AML-193 (cell line): ENCODE results near the gene EXOSC2.
A peak's percentile ranks its signal among the peaks of the same experiment; 100 is the strongest.

Source experiments
- DNase-seq, 2 experiments: peaks; one replicate each; lab custom pipeline; 2025; lab: John Stamatoyannopoulos, UW

EXOSC2 gene

DNA sequence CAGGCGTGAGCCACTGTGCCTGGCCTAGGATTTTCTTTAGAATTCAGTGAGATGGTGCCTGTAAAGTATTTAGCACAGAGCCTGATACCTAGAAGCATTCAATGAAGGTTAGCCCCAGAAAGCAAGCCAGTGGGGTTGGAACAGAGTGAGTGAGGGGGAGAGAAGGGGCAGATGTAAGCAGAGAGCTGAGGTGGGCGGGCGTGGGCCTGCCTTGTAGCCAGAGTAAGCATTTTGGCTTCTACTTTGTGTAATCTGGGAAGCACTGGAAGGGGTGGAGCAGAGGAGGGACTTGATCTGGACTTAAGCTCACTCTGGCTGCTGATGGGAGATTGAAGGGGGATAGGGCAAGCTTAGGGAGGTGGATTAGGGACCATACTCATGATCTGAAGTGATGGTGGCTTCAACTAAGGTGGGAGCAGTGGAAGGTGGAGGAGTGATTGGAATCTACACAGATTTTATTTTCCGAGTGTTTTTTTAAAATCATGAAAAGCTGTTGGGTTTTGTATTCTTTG lies 2.6 kb downstream of the EXOSC2 start:
- no peak for DNase-seq

DNA sequence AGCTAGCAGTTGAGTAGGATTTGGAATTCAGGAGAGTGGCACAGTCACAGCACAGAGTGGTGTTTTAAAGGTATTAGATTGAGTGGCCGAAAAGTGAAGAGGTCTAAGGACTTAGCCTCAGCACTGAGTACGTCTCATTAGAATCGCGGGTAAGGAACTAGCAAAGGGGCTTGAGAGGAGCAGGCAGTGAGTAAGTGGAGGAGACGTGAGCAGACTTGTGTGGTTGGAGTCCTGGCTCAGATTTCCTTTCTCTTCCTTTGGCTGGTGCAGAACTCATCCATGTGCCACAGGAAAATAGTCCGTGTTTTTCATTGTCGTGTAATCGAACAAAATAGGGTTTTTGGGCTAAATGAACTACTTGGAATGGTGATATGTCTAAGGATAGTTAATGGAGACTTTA lies 3.4 kb downstream of the EXOSC2 start:
- no peak for DNase-seq

DNA sequence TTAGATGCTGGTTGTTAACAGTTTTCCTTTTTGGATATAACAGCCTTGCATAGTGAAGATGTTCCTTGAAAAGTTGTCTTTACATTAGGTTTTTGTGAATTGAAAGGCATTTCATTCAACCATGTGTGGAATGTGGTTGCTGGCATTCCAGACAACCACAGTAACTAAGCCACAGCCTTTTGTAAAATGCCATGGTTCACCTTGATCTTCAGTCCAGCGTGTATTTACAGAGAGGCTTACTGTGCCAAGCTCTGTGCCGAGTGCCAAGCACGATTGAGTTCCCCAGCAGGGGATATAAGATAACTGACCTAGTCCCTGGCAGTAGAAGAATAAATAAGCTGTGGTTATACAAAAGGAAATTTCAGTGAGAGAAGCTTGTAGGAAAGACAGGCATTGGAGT lies 4.9 kb downstream of the EXOSC2 start:
- no peak for DNase-seq

DNA sequence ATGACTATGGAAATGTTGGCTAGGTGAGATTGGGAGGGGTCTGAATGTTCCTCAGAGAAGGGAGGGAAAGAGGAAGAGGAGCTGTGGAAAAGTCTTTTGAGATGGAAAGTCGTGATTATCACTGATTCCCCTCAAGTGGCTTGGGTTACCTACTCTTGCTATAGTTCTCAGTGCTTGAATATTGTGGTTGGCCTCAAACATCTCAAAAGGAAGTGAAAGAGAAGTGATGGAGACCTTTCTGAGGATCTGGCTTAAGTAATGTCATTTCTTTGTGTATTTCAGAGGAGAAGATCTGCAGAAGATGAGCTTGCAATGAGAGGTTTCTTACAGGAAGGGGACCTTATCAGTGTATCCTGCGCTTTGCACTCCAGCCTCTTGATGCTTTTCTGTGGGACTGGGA lies 5.5 kb downstream of the EXOSC2 start:
- DNase-seq: no peak

DNA sequence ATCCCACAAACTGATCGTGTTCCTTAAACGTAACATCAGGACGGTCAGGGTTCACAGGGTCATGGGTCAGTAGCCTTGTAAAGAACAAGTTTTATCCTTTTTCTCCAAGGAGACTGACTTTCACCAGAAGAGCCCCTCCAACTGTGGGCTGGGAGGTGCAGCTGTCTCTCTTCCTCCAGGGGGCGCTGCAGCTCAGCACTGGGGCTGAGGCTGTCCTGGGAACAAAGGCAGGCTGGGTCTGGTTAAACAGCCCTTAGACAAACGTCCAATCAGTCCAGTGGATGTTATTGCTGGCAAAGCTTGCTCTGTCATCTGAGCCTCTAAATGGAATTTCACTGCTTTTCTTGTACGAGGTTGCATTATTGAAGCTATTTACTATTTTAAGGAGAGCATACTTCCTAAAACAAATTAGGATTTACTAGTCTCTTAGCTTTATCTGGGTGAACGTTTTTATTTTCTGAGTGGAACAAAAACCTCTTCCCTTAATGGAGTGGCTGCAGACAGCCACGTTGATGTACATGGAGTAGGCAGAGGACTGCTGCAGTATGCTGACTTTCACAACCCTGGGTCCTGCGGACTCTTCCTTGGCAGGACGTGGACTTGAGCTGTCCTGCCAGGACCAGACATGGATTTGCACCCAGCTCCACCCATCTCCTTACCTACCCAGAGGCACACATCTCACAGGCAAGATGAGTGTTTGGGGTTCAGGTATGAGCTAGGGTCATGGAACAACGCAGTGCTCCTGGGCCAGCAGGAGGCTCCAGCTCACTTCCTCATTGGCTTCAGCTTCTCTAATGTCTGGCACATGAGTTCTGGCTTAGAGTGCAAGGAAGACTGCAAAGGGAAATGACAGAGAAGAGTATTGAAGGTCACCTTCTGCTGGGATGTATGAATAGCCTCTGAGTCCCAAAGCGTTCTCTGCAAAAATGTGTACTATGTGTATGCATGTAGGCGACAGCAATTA lies 7.8 kb downstream of the EXOSC2 start:
- peak; percentile 45 to 47 for DNase-seq

DNA sequence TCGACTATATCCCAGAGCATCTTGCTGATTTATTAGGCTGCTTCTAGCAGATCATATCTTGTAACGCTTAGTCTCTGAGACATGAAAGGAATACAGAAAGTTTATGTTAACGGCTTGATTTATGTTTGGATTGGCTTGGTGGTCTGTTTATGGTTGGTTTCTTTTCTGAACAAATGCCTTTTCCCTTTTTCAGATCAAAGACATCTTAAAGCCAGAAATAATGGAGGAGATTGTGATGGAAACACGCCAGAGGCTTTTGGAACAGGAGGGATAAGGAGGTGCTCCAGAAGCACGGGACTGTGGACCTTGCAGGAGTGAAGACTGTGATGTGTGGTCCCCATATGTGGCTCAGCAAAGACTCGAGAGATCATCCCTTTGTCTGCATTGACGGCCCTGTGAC lies 9.9 kb downstream of the EXOSC2 start:
- DNase-seq: no peak

DNA sequence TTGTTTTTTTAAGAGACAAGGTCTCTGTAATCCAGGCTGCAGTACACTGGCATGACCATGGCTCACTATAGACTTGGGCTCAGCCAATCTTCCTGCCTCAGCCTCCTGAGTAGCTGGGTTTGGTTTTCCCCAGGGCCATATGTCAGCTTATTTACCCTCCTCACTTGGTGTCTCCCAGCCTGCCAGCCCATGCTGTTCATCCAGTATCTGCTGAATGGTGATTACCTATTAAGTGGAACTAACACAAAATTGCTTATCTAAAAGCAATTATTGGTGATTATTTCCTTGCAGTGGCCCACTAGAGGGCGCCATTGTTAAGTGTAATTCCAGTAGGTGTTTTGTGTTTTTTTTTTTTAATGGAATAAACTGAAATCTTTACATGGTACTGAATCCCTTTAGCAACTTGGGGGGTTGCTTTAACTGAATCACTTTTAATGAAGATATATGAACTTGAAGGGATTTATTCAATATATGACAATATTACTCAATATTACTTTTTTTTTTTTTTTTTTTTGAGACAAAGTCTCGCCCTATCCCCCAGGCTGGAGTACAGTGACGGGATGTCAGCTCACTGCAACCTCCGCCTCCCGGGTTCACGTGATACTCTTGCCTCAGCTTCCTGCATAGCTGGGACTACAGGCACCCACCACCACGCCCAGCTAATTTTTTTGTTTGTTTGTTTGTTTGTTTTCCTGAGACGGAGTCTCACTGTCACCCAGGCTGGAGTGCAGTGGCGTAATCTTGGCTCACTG lies 13.8 kb downstream of the EXOSC2 start:
- DNase-seq: peak; percentile 50 to 71

DNA sequence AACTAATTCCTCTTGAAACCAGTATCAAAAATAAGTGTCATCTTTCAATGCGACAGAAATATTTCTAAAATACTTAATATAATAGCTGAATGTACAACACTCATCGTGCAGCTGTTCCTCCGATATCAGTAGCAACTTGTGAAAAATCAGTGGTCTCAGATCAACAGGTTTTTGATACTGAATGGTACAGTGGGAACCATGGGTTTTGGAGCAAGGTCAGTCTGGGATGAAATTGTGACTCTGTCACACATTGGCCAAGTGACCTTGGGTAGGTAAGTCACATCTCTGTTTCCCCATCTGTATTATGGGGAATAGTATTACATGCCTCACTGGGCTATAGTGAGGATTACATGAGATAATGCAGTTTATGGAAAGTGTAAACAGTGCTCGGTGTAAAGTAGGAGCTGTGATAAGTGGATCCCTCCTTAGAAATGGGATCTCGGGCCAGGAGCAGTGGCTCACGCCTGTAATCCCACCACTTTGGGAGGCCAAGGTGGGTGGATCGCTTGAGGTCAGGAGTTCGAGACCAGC lies 17.3 kb downstream of the EXOSC2 start:
- no peak for DNase-seq

DNA sequence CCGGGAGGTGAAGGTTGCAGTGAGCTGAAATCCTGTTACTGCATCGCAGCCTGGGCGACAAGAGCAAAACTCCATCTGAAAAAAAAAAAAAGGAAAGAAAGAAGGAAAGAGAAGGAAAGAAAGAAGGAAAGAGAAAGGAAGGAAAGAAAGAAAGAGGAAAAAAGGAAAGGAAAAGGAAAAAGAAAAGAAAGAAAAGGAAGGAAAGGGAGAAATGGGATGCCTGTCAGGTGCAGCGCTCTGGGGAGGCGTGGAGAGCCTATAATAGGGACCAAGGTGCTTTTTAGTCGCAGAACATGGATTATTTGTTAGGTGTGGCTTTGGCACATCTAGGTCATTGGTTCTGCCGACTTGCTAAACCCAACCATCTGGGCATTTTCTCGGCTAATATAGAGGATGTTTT lies 17.9 kb downstream of the EXOSC2 start:
- no peak for DNase-seq

DNA sequence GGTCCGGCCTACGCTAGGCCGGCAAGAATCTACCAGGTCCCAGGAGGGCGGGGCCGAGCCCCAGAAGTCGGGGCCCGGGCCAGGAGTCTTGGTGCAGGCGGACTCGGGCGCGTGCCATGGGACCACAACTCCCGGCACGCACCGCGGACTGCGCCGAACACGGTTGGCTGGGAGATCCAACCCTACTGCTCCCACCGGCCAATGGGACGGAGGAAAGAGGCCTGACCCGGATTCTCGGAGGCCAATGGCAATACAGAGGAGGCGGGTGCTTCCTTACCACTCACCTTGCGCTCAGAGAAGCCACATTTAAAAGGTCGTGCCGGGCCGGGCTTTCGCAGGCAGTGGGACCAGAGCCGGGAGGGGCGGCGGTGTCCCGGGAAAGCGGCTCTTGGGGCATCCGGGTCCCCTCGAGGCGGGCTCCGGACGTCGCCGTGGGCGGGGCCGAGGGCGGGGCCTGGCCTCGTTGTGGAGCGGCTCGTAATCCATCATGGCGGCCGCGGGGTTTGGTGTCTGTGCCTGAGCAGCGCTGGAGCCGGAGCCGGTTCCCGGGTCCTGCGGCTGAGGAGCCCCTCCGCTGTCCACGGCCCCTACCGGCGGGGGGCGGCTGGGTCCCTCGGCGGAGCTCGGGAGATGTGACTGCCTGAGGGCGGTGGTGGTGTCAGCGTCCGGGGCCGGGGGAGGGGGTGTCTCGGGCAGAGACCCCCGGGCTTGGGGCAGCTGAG lies 19.1 kb downstream of the EXOSC2 start:
- DNase-seq: peak; percentile 95

DNA sequence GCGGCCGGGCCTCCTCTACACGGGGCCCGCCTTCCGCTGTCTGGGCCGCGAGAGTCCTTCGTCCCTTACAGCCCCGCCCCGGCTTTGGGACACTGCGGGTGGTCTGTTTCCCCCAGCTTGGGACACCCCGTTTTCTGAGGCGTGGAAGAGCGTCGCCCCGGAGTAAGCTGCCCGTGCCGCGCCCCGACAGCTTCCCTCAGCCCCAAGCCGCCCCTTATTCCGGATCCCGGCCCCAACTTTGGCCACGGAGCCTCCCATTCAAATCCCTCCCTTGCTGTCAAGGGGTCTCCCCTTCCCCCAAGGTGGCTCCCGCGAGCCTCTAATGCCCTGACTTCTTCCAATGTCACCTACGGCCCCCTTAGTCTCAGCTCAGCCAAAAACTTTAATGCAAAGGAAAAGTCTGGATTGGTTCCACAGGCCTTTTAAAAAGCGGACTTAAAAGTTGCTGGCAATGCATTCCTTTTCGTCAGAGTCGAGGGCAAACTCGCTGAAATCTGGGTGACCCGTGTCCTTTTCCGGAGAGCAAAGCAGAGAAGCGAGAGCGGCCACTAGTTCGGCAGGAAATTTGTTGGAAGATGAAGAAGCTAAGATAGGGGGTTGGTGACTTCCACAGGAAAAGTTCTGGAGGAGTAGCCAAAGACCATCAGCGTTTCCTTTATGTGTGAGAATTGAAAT lies 19.8 kb downstream of the EXOSC2 start:
- no peak for DNase-seq

DNA sequence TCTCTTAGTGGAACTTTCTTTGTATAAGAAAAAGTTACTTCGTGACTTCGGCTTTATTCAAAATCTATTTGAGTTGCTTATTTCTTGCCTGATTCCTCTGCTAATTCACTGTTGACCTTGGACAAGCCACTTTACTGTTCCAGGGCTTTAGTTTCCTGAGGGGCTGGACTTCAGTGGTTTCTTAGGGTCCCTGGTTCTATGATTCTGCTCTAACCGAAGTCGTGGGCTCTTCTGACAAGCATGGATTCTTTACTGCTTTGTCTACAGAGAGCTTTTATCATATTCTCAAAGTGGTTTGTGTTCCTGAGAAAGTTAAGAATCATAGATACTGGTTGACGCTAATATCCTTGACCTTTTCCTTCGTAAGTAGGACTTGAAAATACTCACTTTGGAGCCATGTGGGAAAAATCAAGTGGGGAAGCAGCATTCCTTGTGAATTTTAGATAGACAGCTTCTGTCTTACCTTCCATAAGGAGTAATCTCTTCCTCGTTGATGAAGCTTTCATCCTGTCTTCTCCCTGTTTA lies 21.1 kb downstream of the EXOSC2 start:
- DNase-seq: no peak

DNA sequence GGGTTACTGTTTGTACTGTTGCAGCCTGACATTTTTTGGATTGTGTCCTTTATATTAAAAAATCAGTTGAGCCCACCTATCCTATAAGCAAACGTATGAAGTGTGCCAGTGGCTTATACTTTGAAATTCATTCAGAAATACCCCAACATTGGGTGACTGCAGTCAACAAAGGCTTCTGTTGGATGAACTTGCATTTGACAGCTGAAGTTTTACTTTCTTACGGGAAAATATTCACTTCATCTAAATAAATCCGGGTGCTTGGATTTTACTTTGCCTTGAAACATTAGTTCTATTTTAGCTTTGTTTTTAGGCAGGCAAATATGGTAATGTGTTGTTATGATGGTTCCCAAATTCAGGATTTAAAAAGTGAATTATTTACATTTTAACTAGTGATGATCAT lies 21.7 kb downstream of the EXOSC2 start:
- DNase-seq: no peak

DNA sequence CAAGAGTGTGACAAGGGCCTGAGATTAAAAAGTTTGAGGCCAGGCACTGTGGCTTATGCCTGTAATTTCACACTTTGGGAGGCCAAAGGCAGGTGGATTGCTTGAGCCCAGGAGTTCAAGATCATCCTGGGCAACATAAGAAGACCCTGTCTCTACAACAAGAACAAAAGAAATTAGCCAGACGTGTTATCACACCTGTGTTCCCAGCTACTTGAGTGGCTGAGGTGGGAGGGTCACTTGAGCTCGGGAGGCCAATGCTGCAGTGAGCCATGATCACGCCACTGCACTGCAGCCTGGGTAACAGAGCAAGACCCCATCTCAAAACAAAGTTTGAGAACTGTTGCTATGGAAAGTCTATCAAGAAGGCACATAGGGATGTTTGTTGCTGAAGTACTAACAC lies 25.0 kb downstream of the EXOSC2 start:
- no peak for DNase-seq

DNA sequence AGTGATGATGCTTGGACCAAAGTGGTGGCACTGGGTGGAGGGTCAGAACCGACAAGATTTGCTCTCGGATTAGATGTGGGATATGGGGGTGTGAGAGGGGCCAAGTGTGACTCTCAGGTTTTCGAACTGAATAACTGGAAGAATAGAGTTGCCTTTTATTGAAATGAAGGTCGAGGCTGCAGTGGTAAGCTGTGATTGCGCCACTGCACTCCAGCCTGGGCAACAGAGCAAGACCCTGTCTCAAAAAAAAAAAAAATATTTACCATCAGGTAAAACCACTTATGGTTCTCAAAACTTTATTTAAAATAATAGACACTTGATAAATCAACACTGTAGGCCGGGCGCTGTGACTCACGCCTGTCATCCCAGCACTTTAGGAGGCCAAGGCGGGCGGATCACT lies 27.2 kb downstream of the EXOSC2 start:
- no peak for DNase-seq

DNA sequence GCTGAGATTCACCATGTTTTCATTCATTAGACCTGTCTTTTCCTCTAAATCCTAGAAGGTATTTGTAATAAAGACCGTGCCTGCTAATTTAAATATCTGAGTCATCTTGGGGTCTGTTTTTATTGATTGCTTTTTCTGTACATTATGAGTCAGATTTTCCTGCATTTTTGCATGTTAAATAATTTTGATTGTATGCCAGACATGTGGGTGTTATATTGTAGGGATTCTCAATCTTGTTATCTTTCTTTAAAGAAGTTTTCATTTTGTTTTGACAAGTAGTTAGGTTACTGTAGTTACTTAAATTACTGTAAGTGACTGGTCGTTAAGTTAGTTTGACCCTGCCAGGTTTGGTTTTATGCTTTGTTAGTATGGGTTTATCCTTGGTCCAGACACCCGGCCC lies 35.1 kb downstream of the EXOSC2 start:
- no peak for DNase-seq

DNA sequence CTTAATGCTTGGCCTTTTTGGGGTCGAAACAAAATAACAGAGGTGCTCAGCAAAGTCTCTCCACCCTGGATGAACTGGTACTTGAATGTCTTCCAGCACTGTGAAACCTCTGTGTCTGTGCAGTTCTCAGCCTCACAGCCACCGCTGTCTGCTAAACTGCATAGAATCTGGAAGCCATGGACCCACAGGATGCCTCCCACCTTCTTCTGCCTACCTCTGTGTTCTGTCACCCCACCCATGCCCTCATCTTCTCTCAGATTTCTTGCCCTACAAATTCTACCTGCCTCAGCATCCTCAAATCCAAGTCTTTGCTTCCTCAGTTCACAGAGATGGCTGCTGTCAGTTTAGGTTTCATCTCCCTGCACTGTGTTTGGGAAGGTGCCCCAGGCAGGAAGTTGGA lies 35.6 kb downstream of the EXOSC2 start:
- DNase-seq: no peak

DNA sequence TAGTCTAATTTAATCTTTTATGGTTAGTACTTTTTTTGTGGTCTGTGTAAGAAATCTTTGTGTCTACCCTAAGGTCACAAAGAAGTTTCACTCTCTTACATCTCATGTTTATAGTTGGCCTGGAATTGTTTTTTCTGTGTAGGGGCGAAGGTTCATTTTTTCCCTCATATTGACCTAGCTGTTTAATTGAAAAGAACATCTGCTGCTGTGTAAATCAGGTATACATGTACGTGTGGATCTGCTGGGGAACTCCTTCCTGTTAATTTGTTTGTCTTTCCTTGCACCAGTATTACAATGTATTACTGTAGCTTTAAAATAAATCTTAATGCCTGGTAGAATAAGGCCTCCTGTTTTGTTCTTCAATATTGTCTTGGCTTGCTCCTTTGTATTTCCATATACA lies 37.8 kb downstream of the EXOSC2 start:
- no peak for DNase-seq

DNA sequence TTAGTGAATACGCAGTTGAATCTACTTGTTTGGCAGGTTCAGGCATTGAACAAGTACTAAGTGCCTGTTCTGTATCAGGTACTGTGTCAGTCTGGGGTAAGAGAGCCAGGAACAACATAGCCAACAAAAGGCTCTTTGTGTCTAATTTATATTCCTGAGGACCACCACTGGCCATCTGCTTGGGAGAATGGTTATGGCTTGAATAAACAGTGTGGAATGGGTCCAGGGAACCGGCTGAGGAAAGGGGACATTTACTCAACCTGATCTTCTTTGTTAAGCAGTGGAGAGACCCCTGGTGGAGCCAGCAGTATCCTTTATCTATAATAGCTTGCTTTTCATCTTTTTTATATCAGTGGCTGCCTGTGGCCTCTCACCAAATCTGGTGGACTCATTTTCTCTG lies 38.6 kb downstream of the EXOSC2 start:
- no peak for DNase-seq

DNA sequence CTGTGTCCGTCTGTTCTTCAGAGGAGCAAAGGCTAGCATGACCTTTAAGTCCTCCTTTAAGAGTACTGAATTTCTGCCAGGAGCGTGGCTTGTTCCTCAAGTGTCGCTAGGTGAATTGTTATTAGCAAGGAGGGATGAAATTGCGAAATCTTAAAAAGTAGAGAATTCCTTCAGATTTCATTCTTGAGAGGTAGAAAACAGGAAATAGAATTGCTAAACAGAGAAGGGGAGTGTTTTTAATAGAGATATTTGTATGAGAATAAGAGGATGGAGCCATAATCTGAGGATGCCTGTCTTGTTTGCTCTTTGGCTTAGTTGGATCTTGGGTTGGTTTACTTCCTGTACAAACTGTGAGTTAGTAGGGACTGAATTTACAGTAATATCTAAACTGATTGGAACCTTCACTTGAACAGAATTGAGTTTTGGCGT lies 39.2 kb downstream of the EXOSC2 start:
- DNase-seq: no peak

DNA sequence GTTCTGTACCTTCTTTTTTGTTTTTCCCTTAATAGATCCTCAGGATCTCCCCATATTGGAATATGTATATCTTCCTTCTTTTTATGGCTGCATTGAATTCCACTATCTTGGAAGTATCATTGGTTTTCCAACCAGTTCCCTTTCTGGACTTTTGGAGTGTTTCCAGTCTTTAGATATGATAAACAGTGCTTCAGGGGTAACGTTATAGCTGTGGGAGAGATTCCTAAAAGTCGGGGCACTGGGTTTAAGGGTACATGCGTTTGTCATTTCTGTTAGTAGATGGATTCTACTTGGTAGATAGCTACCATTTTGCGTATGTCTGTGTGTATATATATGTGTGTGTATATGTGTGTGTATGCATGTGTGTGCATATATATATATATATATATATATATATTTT lies 42.0 kb downstream of the EXOSC2 start:
- DNase-seq: no peak
